Neural cell (in vitro differentiated cells): ENCODE measurements around the gene NARS2. TPM values are rescaled to one million over a fixed set of nuclear protein-coding genes. Genes with fewer than 3 reads are reported as not detected.

Experiments
- H2AFZ ChIP-seq: fragments of 200-600, 300-800 bp; sonication (generic), shearing (Covaris generic); 2 replicates; pipeline ENCODE4 v1.6.0; 2014; ENCODE audit warnings: low read depth, mild to moderate bottlenecking, antibody characterized with exemption, low read length, moderate library complexity
- H3F3A ChIP-seq: fragments of 200-600 bp; shearing (Covaris generic); 2 replicates; pipeline ENCODE4 v1.6.1; 2016; ENCODE audit warnings: mild to moderate bottlenecking, moderate library complexity, mixed read lengths, antibody characterized with exemption, low read length; ENCODE audit not compliant: insufficient read depth, poor library complexity, severe bottlenecking
- H3K27ac ChIP-seq: fragments of 200-600, 300-800 bp; sonication (generic), shearing (Covaris generic); 2 replicates; pipeline ENCODE4 v1.5.1; 2014; ENCODE audit warnings: mild to moderate bottlenecking, low read length, moderate library complexity
- H3K27me3 ChIP-seq: fragments of 300-800, 200-600 bp; sonication (generic), shearing (Covaris generic); 2 replicates; pipeline ENCODE4 v1.6.0; 2014; ENCODE audit warnings: mild to moderate bottlenecking, low read depth, low read length, moderate library complexity; ENCODE audit not compliant: insufficient read depth
- H3K36me3 ChIP-seq: fragments of 300-800, 200-600 bp; sonication (generic), shearing (Covaris generic); 2 replicates; pipeline ENCODE4 v1.5.1; 2014; ENCODE audit warnings: mild to moderate bottlenecking, antibody characterized with exemption, low read length, moderate library complexity; ENCODE audit not compliant: insufficient read depth
- H3K4me2 ChIP-seq: fragments of 300-800, 200-600 bp; sonication (generic), shearing (Covaris generic); 2 replicates; pipeline ENCODE4 v1.6.0; 2014; ENCODE audit warnings: mild to moderate bottlenecking, low read length
- H3K4me3 ChIP-seq: fragments of 300-800, 200-600 bp; sonication (generic), shearing (Covaris generic); 2 replicates; pipeline ENCODE4 v1.5.1; 2014; ENCODE audit warnings: mild to moderate bottlenecking, low read length, moderate library complexity
- H3K79me2 ChIP-seq: fragments of 200-600 bp; shearing (Covaris generic); replicated peaks from 2 replicates; pipeline ENCODE4 v1.6.0; 2014; ENCODE audit warnings: mild to moderate bottlenecking, low read length, moderate library complexity; ENCODE audit not compliant: insufficient read depth
- H3K9ac ChIP-seq: fragments of 300-800, 200-600 bp; sonication (generic), shearing (Covaris generic); 2 replicates; pipeline ENCODE4 v1.6.1; 2016; ENCODE audit warnings: mild to moderate bottlenecking, low read length, mixed read lengths
- H3K9me2 ChIP-seq: fragments of 200-600 bp; shearing (Covaris generic); 2 replicates; pipeline ENCODE4 v1.6.1; 2016; ENCODE audit warnings: mild to moderate bottlenecking, low read length, mixed read lengths; ENCODE audit not compliant: insufficient read depth
- H3K9me3 ChIP-seq: fragments of 200-600, 300-800 bp; sonication (generic), shearing (Covaris generic); 2 replicates; pipeline ENCODE4 v1.6.1; 2016; ENCODE audit warnings: mild to moderate bottlenecking, mixed run types, low read length, moderate library complexity, mixed read lengths
- H4K20me1 ChIP-seq: fragments of 200-600 bp; shearing (Covaris generic); 2 replicates; pipeline ENCODE4 v1.6.1; 2016; ENCODE audit warnings: mild to moderate bottlenecking, mixed run types; ENCODE audit not compliant: insufficient read depth
- EP300 ChIP-seq: fragments of 450-650 bp; conservative IDR thresholded peaks from 2 replicates; pipeline ENCODE4 v1.6.1; 2014; ENCODE audit warnings: antibody characterized with exemption, mild to moderate bottlenecking, moderate library complexity; ENCODE audit not compliant: poor library complexity, severe bottlenecking
- EZH2 ChIP-seq: fragments of 200-600, 300-800 bp; shearing (Covaris generic), sonication (generic); IDR thresholded peaks from 2 replicates; pipeline ENCODE4 v1.6.1; 2014; ENCODE audit warnings: antibody characterized with exemption, low read length, borderline replicate concordance, mild to moderate bottlenecking; ENCODE audit not compliant: insufficient read depth, poor library complexity, severe bottlenecking
- MXI1 ChIP-seq: fragments of 450-650 bp; conservative IDR thresholded peaks from 2 replicates; pipeline ENCODE4 v1.6.1; 2014; ENCODE audit warnings: antibody characterized with exemption, mild to moderate bottlenecking; ENCODE audit not compliant: poor library complexity, severe bottlenecking
- POLR2AphosphoS5 ChIP-seq: IDR thresholded peaks from 2 replicates; pipeline ENCODE4 v1.6.1; 2012
- RAD21 ChIP-seq: fragments of 450-650 bp; conservative IDR thresholded peaks from 2 replicates; pipeline ENCODE4 v1.6.1; 2014; ENCODE audit warnings: antibody characterized with exemption, mild to moderate bottlenecking, moderate library complexity
- SMC3 ChIP-seq: fragments of 450-650 bp; conservative IDR thresholded peaks from 2 replicates; pipeline ENCODE4 v1.6.1; 2014; ENCODE audit warnings: antibody characterized with exemption, mild to moderate bottlenecking, moderate library complexity; ENCODE audit not compliant: poor library complexity
- TAF1 ChIP-seq: IDR thresholded peaks from 2 replicates; pipeline ENCODE4 v1.6.1; 2012; ENCODE audit warnings: low read depth
- polyA plus RNA-seq: library from polyadenylated mRNA; depleted of rRNA; stranded (reverse); fragments of >200 nt; gene quantifications from 2 replicates; pipeline ENCODE4 v1.2.3, GENCODE V29; 2014
- TF ChIP-seq, protein P1 (sequence below): fragments of 450-650 bp; IDR thresholded peaks from 2 replicates; pipeline ENCODE4 v1.5.1; 2014; ENCODE audit warnings: antibody characterized with exemption, mild to moderate bottlenecking, moderate library complexity; ENCODE audit not compliant: poor library complexity, severe bottlenecking
- TF ChIP-seq, protein P2 (sequence below): IDR thresholded peaks from 2 replicates; pipeline ENCODE4 v1.6.1; 2012; ENCODE audit warnings: borderline replicate concordance

The NARS2 gene
- polyA plus RNA-seq, 1 donor from 2014 or later: 39.6 TPM

DNA sequence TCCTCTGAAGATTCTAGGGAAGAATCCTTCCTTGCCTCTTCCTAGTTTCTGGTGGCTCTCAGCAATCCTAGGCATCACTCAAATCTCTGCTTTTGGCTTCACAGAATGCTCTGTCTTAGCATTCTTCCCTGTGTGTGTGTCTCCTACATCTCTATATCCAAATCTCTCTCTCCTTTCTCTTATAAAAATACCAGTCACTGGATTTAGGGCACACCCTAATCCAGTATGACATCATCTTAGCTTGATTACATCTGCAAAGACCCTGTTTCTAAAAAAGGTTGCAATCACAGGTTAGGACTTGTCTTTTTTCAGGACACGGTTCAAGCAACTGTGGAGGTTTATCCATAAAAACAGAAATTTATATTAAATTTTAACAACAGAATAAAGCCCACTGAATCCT, 54.4 kb downstream of the NARS2 start:
- H3F3A ChIP-seq: no peaks in the 10 kb centered on the region
- H3K4me2 ChIP-seq: no peak overlapping the region
- no peak overlapping the region for H3K4me3 ChIP-seq
- H3K36me3 ChIP-seq: no peaks in the 10 kb centered on the region
- H3K9me3 ChIP-seq: no peaks in the 10 kb centered on the region
- no peaks in the 10 kb centered on the region for H3K9me2 ChIP-seq
- no peaks in the 10 kb centered on the region for H3K27me3 ChIP-seq
- H3K27ac ChIP-seq: no peak overlapping the region
- no peaks in the 10 kb centered on the region for H3K79me2 ChIP-seq
- no peak overlapping the region for H2AFZ ChIP-seq
- H4K20me1 ChIP-seq: no peaks in the 10 kb centered on the region
- TF ChIP-seq RAD21: no peak
- TF ChIP-seq, protein P1, sequence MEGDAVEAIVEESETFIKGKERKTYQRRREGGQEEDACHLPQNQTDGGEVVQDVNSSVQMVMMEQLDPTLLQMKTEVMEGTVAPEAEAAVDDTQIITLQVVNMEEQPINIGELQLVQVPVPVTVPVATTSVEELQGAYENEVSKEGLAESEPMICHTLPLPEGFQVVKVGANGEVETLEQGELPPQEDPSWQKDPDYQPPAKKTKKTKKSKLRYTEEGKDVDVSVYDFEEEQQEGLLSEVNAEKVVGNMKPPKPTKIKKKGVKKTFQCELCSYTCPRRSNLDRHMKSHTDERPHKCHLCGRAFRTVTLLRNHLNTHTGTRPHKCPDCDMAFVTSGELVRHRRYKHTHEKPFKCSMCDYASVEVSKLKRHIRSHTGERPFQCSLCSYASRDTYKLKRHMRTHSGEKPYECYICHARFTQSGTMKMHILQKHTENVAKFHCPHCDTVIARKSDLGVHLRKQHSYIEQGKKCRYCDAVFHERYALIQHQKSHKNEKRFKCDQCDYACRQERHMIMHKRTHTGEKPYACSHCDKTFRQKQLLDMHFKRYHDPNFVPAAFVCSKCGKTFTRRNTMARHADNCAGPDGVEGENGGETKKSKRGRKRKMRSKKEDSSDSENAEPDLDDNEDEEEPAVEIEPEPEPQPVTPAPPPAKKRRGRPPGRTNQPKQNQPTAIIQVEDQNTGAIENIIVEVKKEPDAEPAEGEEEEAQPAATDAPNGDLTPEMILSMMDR: no peak
- TF ChIP-seq MXI1: no peak
- TF ChIP-seq SMC3: no peak
- TF ChIP-seq, protein P2, sequence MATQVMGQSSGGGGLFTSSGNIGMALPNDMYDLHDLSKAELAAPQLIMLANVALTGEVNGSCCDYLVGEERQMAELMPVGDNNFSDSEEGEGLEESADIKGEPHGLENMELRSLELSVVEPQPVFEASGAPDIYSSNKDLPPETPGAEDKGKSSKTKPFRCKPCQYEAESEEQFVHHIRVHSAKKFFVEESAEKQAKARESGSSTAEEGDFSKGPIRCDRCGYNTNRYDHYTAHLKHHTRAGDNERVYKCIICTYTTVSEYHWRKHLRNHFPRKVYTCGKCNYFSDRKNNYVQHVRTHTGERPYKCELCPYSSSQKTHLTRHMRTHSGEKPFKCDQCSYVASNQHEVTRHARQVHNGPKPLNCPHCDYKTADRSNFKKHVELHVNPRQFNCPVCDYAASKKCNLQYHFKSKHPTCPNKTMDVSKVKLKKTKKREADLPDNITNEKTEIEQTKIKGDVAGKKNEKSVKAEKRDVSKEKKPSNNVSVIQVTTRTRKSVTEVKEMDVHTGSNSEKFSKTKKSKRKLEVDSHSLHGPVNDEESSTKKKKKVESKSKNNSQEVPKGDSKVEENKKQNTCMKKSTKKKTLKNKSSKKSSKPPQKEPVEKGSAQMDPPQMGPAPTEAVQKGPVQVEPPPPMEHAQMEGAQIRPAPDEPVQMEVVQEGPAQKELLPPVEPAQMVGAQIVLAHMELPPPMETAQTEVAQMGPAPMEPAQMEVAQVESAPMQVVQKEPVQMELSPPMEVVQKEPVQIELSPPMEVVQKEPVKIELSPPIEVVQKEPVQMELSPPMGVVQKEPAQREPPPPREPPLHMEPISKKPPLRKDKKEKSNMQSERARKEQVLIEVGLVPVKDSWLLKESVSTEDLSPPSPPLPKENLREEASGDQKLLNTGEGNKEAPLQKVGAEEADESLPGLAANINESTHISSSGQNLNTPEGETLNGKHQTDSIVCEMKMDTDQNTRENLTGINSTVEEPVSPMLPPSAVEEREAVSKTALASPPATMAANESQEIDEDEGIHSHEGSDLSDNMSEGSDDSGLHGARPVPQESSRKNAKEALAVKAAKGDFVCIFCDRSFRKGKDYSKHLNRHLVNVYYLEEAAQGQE: no peak
- no peak for TF ChIP-seq EZH2
- TF ChIP-seq EP300: no peak
- no peak for TF ChIP-seq POLR2AphosphoS5
- no peak for TF ChIP-seq TAF1
- H3K9ac ChIP-seq: no peak overlapping the region

DNA sequence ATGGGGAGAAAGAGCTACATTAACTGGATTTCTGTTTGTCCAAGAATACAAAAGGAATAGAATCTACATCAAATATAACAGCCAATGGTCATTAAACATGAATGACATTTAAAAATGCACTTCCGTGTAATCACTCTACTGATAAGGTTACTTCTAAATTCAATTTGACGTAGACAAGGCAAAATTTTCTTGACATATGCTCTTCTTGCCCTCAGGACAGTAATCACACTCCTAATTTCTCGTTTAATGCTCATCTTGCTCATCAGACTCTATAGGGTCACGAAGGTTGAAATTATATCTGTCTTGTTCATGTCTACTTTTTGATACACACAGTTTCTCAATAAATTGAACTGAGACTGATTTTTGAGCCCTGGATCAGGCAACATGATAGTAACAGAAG, 58.4 kb downstream of the NARS2 start:
- no peak overlapping the region for H3K4me2 ChIP-seq
- H3K4me3 ChIP-seq: no peak overlapping the region
- TF ChIP-seq, protein P2: no peak
- no peak overlapping the region for H2AFZ ChIP-seq
- no peaks in the 10 kb centered on the region for H3K36me3 ChIP-seq
- H3F3A ChIP-seq: no peaks in the 10 kb centered on the region
- no peaks in the 10 kb centered on the region for H4K20me1 ChIP-seq
- no peaks in the 10 kb centered on the region for H3K27me3 ChIP-seq
- no peaks in the 10 kb centered on the region for H3K9me3 ChIP-seq
- H3K9ac ChIP-seq: no peak overlapping the region
- H3K79me2 ChIP-seq: no peaks in the 10 kb centered on the region
- H3K27ac ChIP-seq: no peak overlapping the region
- no peaks in the 10 kb centered on the region for H3K9me2 ChIP-seq
